ENCODE results near the gene SCNN1B. TPM values are rescaled to one million over a fixed set of nuclear protein-coding genes. Genes with fewer than 3 reads are reported as not detected.

SCNN1B gene
- total and polyA plus RNA-seq, 2 donors (not counting 1 experiment from before 2014, with no cell fraction given): not detected

DNA sequence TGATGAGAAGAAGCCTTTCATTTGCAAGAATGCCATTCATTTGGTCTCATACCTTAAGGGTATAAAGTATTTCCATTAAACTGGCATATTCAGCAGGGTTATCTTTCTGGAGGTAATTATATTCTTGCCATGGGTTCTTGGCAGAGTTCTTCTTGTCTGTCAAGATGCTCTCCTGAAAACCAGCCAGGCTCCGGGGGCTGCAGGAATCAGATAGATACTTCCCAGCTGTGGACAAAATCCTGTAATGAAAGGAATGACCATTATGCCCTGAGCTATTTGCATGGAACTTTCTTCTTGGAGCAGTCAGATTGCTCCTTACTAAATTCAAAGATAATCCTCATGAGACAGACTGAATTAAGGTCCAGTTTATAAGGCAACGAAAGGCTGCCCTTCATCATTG, 103.9 kb downstream of the SCNN1B start:
- Histone ChIP-seq H3K4me1 (ENCODE audit: control insufficient read depth, extremely low read depth, insufficient read depth, low read length) (peaks cover 6% of the 10 kb centered on the region), H2AFZ (ENCODE audit: low read length) (no peak overlapping the region), H3K9me3 (ENCODE audit: control insufficient read depth, insufficient read depth, low read depth, low read length) (no peaks in the 10 kb centered on the region), H3K4me2 (ENCODE audit: extremely low read depth, insufficient read depth, low read length) (no peak overlapping the region), H3K27ac (ENCODE audit: insufficient read depth, low read length) (no peak overlapping the region), H3K9ac (ENCODE audit: insufficient read depth, low read length) (no peak overlapping the region), H3K36me3 (ENCODE audit: control insufficient read depth, insufficient read depth, low read length) (peaks cover 10% of the 10 kb centered on the region), H3K79me2 (ENCODE audit: control insufficient read depth, insufficient read depth, low read length) (no peaks in the 10 kb centered on the region), H3K27me3 (ENCODE audit: control insufficient read depth, insufficient read depth, low read length) (no peaks in the 10 kb centered on the region), H4K20me1 (ENCODE audit: control insufficient read depth, extremely low read depth, insufficient read depth, low read length) (no peaks in the 10 kb centered on the region), H3K4me3 (replicated peaks in 1 of 4; ENCODE audit: control extremely low read depth in 1 of 4, insufficient read depth in 1 of 4, low read depth in 3 of 4, low read length in 4 of 4) (no peak overlapping the region)
- no peak for DNase-seq (ENCODE audit: low read depth in 2 of 2)
- TF ChIP-seq EZH2 (IDR thresholded peaks at IDR 0.05; ENCODE audit: low read length, missing control alignments): no peak

DNA sequence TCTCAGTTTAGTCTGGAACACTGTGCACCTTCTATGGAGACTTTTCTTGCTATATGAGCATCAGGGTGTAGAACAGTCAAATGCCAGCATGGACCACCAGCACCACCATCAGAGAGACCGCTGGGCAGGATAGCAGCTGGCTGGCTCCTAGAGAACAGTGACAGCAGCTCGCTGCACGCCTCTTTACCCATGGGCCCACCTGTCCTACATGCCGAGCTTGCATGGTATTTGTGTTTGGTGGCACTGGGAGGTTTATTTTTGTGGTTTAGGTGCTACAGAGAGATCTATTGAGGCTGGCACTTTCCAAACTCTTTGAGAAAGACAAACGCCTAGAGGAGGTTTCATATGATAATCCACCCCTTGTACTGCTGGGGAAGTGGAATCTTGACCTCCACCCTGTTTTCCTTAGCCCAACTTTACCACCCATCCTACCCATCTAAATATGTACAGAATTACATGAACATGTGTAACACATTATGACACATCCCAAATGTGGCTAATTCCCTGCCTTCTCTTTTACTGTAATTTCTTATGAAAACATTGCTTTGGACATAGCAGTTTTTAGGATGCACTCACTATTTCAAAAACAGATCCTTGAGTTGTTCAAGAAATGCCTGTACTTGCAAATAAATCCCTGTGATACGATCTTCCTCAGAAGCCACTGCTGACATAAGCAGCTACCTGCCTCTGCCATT, 104.6 kb downstream of the SCNN1B start:
- no peak overlapping the region for H3K27ac ChIP-seq (ENCODE audit: insufficient read depth, low read length)
- H3K27me3 ChIP-seq (ENCODE audit: control insufficient read depth, insufficient read depth, low read length): no peaks in the 10 kb centered on the region
- H3K36me3 ChIP-seq (ENCODE audit: control insufficient read depth, insufficient read depth, low read length): peaks cover 10% of the 10 kb centered on the region
- no peaks in the 10 kb centered on the region for H4K20me1 ChIP-seq (ENCODE audit: control insufficient read depth, extremely low read depth, insufficient read depth, low read length)
- no peaks in the 10 kb centered on the region for H3K9me3 ChIP-seq (ENCODE audit: control insufficient read depth, insufficient read depth, low read depth, low read length)
- H3K4me1 ChIP-seq (ENCODE audit: control insufficient read depth, extremely low read depth, insufficient read depth, low read length): peaks cover 6% of the 10 kb centered on the region
- TF ChIP-seq, protein P1, sequence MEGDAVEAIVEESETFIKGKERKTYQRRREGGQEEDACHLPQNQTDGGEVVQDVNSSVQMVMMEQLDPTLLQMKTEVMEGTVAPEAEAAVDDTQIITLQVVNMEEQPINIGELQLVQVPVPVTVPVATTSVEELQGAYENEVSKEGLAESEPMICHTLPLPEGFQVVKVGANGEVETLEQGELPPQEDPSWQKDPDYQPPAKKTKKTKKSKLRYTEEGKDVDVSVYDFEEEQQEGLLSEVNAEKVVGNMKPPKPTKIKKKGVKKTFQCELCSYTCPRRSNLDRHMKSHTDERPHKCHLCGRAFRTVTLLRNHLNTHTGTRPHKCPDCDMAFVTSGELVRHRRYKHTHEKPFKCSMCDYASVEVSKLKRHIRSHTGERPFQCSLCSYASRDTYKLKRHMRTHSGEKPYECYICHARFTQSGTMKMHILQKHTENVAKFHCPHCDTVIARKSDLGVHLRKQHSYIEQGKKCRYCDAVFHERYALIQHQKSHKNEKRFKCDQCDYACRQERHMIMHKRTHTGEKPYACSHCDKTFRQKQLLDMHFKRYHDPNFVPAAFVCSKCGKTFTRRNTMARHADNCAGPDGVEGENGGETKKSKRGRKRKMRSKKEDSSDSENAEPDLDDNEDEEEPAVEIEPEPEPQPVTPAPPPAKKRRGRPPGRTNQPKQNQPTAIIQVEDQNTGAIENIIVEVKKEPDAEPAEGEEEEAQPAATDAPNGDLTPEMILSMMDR (conservative IDR thresholded peaks at IDR 0.05 in 1 of 2, IDR thresholded peaks at IDR 0.05 in 1 of 2; ENCODE audit: low read depth in 1 of 2, low read length in 2 of 2): no peak
- TF ChIP-seq EZH2 (IDR thresholded peaks at IDR 0.05; ENCODE audit: low read length, missing control alignments): no peak
- H3K4me3 ChIP-seq (replicated peaks in 1 of 4; ENCODE audit: control extremely low read depth in 1 of 4, insufficient read depth in 1 of 4, low read depth in 3 of 4, low read length in 4 of 4): no peak overlapping the region
- H3K4me2 ChIP-seq (ENCODE audit: extremely low read depth, insufficient read depth, low read length): no peak overlapping the region
- DNase-seq (ENCODE audit: low read depth in 2 of 2): no peak
- no peak overlapping the region for H3K9ac ChIP-seq (ENCODE audit: insufficient read depth, low read length)
- H2AFZ ChIP-seq (ENCODE audit: low read length): no peak overlapping the region
- H3K79me2 ChIP-seq (ENCODE audit: control insufficient read depth, insufficient read depth, low read length): no peaks in the 10 kb centered on the region

DNA sequence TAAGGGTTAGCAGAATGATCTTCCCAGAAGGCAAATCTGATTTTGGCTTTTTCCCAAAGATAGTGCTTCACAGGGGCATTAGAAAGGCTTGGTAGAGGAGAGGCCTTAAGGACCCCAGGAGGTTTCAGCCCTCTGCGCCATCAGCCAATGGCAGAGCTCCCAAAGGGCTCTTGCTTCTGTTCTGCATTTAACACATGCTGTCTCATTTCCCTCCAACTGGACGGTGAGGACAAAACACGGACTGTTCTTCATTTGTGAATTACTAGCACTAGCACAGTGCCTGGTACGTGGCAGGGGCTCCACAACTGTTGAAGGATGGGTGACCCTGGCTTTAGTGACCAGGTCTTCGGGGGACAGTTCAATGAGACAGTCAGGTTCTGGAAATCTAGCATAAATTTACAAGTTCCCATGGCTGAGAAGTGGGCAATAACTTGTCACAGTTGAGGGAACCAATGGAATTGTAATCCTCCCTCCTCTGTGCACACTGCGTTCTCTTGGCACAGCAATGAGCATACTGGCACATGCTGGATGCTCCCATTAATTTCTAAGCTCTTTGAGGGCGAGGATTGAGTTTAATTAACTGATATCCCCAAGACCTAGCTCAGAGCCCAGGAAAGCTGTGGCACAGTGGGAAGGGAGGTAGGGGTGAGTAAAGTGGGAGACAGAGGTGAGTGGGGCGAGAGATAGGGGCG, 105.5 kb downstream of the SCNN1B start:
- peaks cover 8% of the 10 kb centered on the region for H3K36me3 ChIP-seq (ENCODE audit: control insufficient read depth, insufficient read depth, low read length)

More for the DNA sequence above, 105.5 kb downstream of the SCNN1B start:
- H3K79me2 ChIP-seq (ENCODE audit: control insufficient read depth, insufficient read depth, low read length): no peaks in the 10 kb centered on the region
- H4K20me1 ChIP-seq (ENCODE audit: control insufficient read depth, extremely low read depth, insufficient read depth, low read length): no peaks in the 10 kb centered on the region
- no peak for DNase-seq (ENCODE audit: low read depth in 2 of 2)
- TF ChIP-seq, protein P1 (conservative IDR thresholded peaks at IDR 0.05 in 1 of 2, IDR thresholded peaks at IDR 0.05 in 1 of 2; ENCODE audit: low read depth in 1 of 2, low read length in 2 of 2): no peak
- TF ChIP-seq EZH2 (IDR thresholded peaks at IDR 0.05; ENCODE audit: low read length, missing control alignments): no peak
- no peak overlapping the region for H3K27ac ChIP-seq (ENCODE audit: insufficient read depth, low read length)
- H3K4me2 ChIP-seq (ENCODE audit: extremely low read depth, insufficient read depth, low read length): no peak overlapping the region
- no peak overlapping the region for H3K4me3 ChIP-seq (replicated peaks in 1 of 4; ENCODE audit: control extremely low read depth in 1 of 4, insufficient read depth in 1 of 4, low read depth in 3 of 4, low read length in 4 of 4)
- H3K9ac ChIP-seq (ENCODE audit: insufficient read depth, low read length): no peak overlapping the region
- H2AFZ ChIP-seq (ENCODE audit: low read length): no peak overlapping the region
- H3K4me1 ChIP-seq (ENCODE audit: control insufficient read depth, extremely low read depth, insufficient read depth, low read length): peaks cover 6% of the 10 kb centered on the region
- no peaks in the 10 kb centered on the region for H3K9me3 ChIP-seq (ENCODE audit: control insufficient read depth, insufficient read depth, low read depth, low read length)
- no peaks in the 10 kb centered on the region for H3K27me3 ChIP-seq (ENCODE audit: control insufficient read depth, insufficient read depth, low read length)
